ENCODE measurements around the gene SLC4A4.

SLC4A4 gene

GRCh38 chr4:71571346-71571745 lies 232.5 kb downstream of the SLC4A4 start:
- no peaks in the 10 kb centered on the region for H3K9me3 ChIP-seq (ENCODE audit: control insufficient read depth, low read length)
- WGBS, 2 experiments: 95 to 97% methylated on average over 3 of the region's 3 CpGs
- H3K27ac ChIP-seq (ENCODE audit: insufficient read depth, low read depth, low read length, poor library complexity, severe bottlenecking): no peak overlapping the region
- no peaks in the 10 kb centered on the region for H3K36me3 ChIP-seq (ENCODE audit: control insufficient read depth, insufficient read depth, low read length)
- no peaks in the 10 kb centered on the region for H3K27me3 ChIP-seq (ENCODE audit: control insufficient read depth, insufficient read depth, low read length, poor library complexity, severe bottlenecking)
- H3K4me1 ChIP-seq (ENCODE audit: control insufficient read depth, insufficient read depth, low read length): no peaks in the 10 kb centered on the region
- H3K4me3 ChIP-seq (ENCODE audit: insufficient read depth, low read depth, low read length): no peak overlapping the region

- H3K9me3 ChIP-seq (ENCODE audit: control insufficient read depth, low read length): peaks cover 3% of the 10 kb centered on the region
- 89 to 94% methylated on average over 2 of the region's 3 CpGs for WGBS, 2 experiments
- no peaks in the 10 kb centered on the region for H3K27me3 ChIP-seq (ENCODE audit: control insufficient read depth, insufficient read depth, low read length, poor library complexity, severe bottlenecking)
- no peak overlapping the region for H3K27ac ChIP-seq (ENCODE audit: insufficient read depth, low read depth, low read length, poor library complexity, severe bottlenecking)
- H3K36me3 ChIP-seq (ENCODE audit: control insufficient read depth, insufficient read depth, low read length): no peaks in the 10 kb centered on the region
- no peak overlapping the region for H3K4me3 ChIP-seq (ENCODE audit: insufficient read depth, low read depth, low read length)
- H3K4me1 ChIP-seq (ENCODE audit: control insufficient read depth, insufficient read depth, low read length): no peaks in the 10 kb centered on the region
Measured at GRCh38 chr4:71583971-71584370, 245.2 kb downstream of the SLC4A4 start.

- WGBS, 2 experiments: 86 to 87% methylated on average over 1 of the region's 1 CpG
- Histone ChIP-seq H3K4me3 (ENCODE audit: insufficient read depth, low read depth, low read length) (no peak overlapping the region), H3K4me1 (ENCODE audit: control insufficient read depth, insufficient read depth, low read length) (no peaks in the 10 kb centered on the region), H3K27me3 (ENCODE audit: control insufficient read depth, insufficient read depth, low read length, poor library complexity, severe bottlenecking) (no peaks in the 10 kb centered on the region), H3K36me3 (ENCODE audit: control insufficient read depth, insufficient read depth, low read length) (no peaks in the 10 kb centered on the region), H3K27ac (ENCODE audit: insufficient read depth, low read depth, low read length, poor library complexity, severe bottlenecking) (no peak overlapping the region), H3K9me3 (ENCODE audit: control insufficient read depth, low read length) (peaks cover 3% of the 10 kb centered on the region)
Measured at GRCh38 chr4:71584585-71584984, 245.8 kb downstream of the SLC4A4 start.

GRCh38 chr4:71586087-71586763 lies 247.4 kb downstream of the SLC4A4 start:
- WGBS, 2 experiments: 88 to 90% methylated on average over 2 of the region's 4 CpGs

GRCh38 chr4:71587995-71588394 lies 249.2 kb downstream of the SLC4A4 start:
- no peaks in the 10 kb centered on the region for H3K4me1 ChIP-seq (ENCODE audit: control insufficient read depth, insufficient read depth, low read length)
- H3K9me3 ChIP-seq (ENCODE audit: control insufficient read depth, low read length): no peaks in the 10 kb centered on the region
- no peaks in the 10 kb centered on the region for H3K27me3 ChIP-seq (ENCODE audit: control insufficient read depth, insufficient read depth, low read length, poor library complexity, severe bottlenecking)
- no peaks in the 10 kb centered on the region for H3K36me3 ChIP-seq (ENCODE audit: control insufficient read depth, insufficient read depth, low read length)
- no CpG with 5 or more reads among the region's 1 CpG for WGBS, 2 experiments
- H3K4me3 ChIP-seq (ENCODE audit: insufficient read depth, low read depth, low read length): no peak overlapping the region
- H3K27ac ChIP-seq (ENCODE audit: insufficient read depth, low read depth, low read length, poor library complexity, severe bottlenecking): no peak overlapping the region

More at GRCh38 chr4:71586087-71586763, 247.4 kb downstream of the SLC4A4 start:
- H3K36me3 ChIP-seq (ENCODE audit: control insufficient read depth, insufficient read depth, low read length): no peaks in the 10 kb centered on the region
- no peak overlapping the region for H3K4me3 ChIP-seq (ENCODE audit: insufficient read depth, low read depth, low read length)
- H3K27ac ChIP-seq (ENCODE audit: insufficient read depth, low read depth, low read length, poor library complexity, severe bottlenecking): no peak overlapping the region
- H3K9me3 ChIP-seq (ENCODE audit: control insufficient read depth, low read length): peaks cover 3% of the 10 kb centered on the region
- H3K27me3 ChIP-seq (ENCODE audit: control insufficient read depth, insufficient read depth, low read length, poor library complexity, severe bottlenecking): no peaks in the 10 kb centered on the region
- H3K4me1 ChIP-seq (ENCODE audit: control insufficient read depth, insufficient read depth, low read length): no peaks in the 10 kb centered on the region

GRCh38 chr4:71592793-71593192 lies 254.0 kb downstream of the SLC4A4 start:
- Histone ChIP-seq H3K4me1 (ENCODE audit: control insufficient read depth, insufficient read depth, low read length) (no peaks in the 10 kb centered on the region), H3K27me3 (ENCODE audit: control insufficient read depth, insufficient read depth, low read length, poor library complexity, severe bottlenecking) (no peaks in the 10 kb centered on the region), H3K4me3 (ENCODE audit: insufficient read depth, low read depth, low read length) (no peak overlapping the region), H3K36me3 (ENCODE audit: control insufficient read depth, insufficient read depth, low read length) (no peaks in the 10 kb centered on the region), H3K27ac (ENCODE audit: insufficient read depth, low read depth, low read length, poor library complexity, severe bottlenecking) (no peak overlapping the region), H3K9me3 (ENCODE audit: control insufficient read depth, low read length) (no peaks in the 10 kb centered on the region)
- 100% methylated on average over 1 of the region's 1 CpG for WGBS, 2 experiments

GRCh38 chr4:71593311-71593710 lies 254.5 kb downstream of the SLC4A4 start:
- Histone ChIP-seq H3K4me3 (ENCODE audit: insufficient read depth, low read depth, low read length) (no peak overlapping the region), H3K4me1 (ENCODE audit: control insufficient read depth, insufficient read depth, low read length) (no peaks in the 10 kb centered on the region), H3K36me3 (ENCODE audit: control insufficient read depth, insufficient read depth, low read length) (no peaks in the 10 kb centered on the region), H3K27me3 (ENCODE audit: control insufficient read depth, insufficient read depth, low read length, poor library complexity, severe bottlenecking) (no peaks in the 10 kb centered on the region), H3K27ac (ENCODE audit: insufficient read depth, low read depth, low read length, poor library complexity, severe bottlenecking) (no peak overlapping the region), H3K9me3 (ENCODE audit: control insufficient read depth, low read length) (no peaks in the 10 kb centered on the region)

- H3K27me3 ChIP-seq (ENCODE audit: control insufficient read depth, insufficient read depth, low read length, poor library complexity, severe bottlenecking): no peaks in the 10 kb centered on the region
- H3K4me3 ChIP-seq (ENCODE audit: insufficient read depth, low read depth, low read length): no peak overlapping the region
- no peak overlapping the region for H3K27ac ChIP-seq (ENCODE audit: insufficient read depth, low read depth, low read length, poor library complexity, severe bottlenecking)
- no peaks in the 10 kb centered on the region for H3K9me3 ChIP-seq (ENCODE audit: control insufficient read depth, low read length)
- H3K36me3 ChIP-seq (ENCODE audit: control insufficient read depth, insufficient read depth, low read length): no peaks in the 10 kb centered on the region
- no peaks in the 10 kb centered on the region for H3K4me1 ChIP-seq (ENCODE audit: control insufficient read depth, insufficient read depth, low read length)
- 44 to 50% methylated on average over 2 of the region's 2 CpGs for WGBS, 2 experiments
Measured at GRCh38 chr4:71595576-71596108, 256.8 kb downstream of the SLC4A4 start.

GRCh38 chr4:71599578-71599977 lies 260.8 kb downstream of the SLC4A4 start:
- Histone ChIP-seq H3K27ac (ENCODE audit: insufficient read depth, low read depth, low read length, poor library complexity, severe bottlenecking) (no peak overlapping the region), H3K4me3 (ENCODE audit: insufficient read depth, low read depth, low read length) (no peak overlapping the region), H3K27me3 (ENCODE audit: control insufficient read depth, insufficient read depth, low read length, poor library complexity, severe bottlenecking) (no peaks in the 10 kb centered on the region), H3K4me1 (ENCODE audit: control insufficient read depth, insufficient read depth, low read length) (no peaks in the 10 kb centered on the region), H3K9me3 (ENCODE audit: control insufficient read depth, low read length) (no peaks in the 10 kb centered on the region), H3K36me3 (ENCODE audit: control insufficient read depth, insufficient read depth, low read length) (no peaks in the 10 kb centered on the region)
- 95 to 100% methylated on average over 3 of the region's 3 CpGs for WGBS, 2 experiments

- no peak overlapping the region for H3K4me3 ChIP-seq (ENCODE audit: insufficient read depth, low read depth, low read length)
- H3K36me3 ChIP-seq (ENCODE audit: control insufficient read depth, insufficient read depth, low read length): no peaks in the 10 kb centered on the region
- no peaks in the 10 kb centered on the region for H3K4me1 ChIP-seq (ENCODE audit: control insufficient read depth, insufficient read depth, low read length)
- no peak overlapping the region for H3K27ac ChIP-seq (ENCODE audit: insufficient read depth, low read depth, low read length, poor library complexity, severe bottlenecking)
- WGBS, 2 experiments: 86 to 91% methylated on average over 4 to 6 of the region's 6 CpGs
- no peaks in the 10 kb centered on the region for H3K9me3 ChIP-seq (ENCODE audit: control insufficient read depth, low read length)
- H3K27me3 ChIP-seq (ENCODE audit: control insufficient read depth, insufficient read depth, low read length, poor library complexity, severe bottlenecking): no peaks in the 10 kb centered on the region
Measured at GRCh38 chr4:71602289-71602900, 263.6 kb downstream of the SLC4A4 start.

All from ectodermal cell (in vitro differentiated cells).